GM21515 (cell line): ENCODE measurements around the gene ZWILCH.
"Not testable (repeated sequence)": the region's sequence is repeated elsewhere in the genome, so short reads cannot be mapped to it uniquely, and the experiment has no call there.

Experiments
- ATAC-seq: cut with Tn5 transposase; IDR thresholded peaks from one replicate; pipeline ENCODE4 v1.9.1; 2021; ENCODE audit not compliant: unreplicated experiment

The ZWILCH gene

DNA sequence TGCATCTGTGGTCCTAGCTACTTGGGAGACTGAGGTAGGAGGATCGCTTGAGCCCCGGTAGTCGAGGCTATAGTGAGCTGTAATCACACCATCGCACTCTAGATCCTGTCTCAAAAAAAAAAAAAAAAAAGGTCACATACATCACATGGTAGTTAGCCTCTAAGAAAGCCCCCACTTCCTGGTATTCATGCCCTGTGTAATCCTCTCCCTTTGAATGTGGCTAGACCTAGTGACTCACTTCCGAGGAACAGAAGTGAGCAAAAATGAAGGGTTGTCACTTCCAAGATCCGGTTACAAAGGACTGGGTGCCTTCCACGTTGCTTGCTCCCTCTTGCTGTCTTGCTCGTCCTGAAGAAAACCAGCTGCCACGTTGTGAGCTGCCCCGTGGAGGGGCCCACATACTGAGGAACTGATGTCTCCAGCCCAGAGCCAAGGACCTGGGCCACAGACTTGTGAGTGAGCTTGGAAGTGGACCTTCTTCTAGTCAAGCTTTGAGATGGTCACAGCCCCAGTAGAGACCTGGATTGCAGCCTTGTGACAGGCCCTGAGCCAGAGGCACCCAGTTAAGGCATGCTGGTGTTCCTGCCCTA lies 73.3 kb downstream of the ZWILCH start:
- ATAC-seq, result no peak

DNA sequence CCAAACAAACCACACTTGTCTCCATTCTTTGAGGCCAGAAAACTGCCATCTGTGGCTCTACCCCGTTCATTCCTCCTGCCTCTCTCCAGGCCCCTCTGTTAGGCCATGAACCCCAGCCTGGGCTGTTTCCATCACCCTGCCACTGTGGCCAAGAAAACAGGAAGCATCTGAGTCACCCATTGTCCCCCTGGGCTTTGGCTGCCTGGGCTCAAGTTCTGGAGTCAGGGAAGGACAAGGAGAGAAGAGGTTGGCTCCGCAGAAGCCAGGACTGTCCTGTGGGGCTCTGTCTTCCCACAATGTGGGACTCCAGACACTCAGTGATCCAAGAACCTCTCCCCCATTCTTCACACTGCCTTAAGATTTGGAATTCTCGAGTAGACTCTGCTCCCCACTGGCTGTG lies 75.5 kb downstream of the ZWILCH start:
- ATAC-seq, result no peak

DNA sequence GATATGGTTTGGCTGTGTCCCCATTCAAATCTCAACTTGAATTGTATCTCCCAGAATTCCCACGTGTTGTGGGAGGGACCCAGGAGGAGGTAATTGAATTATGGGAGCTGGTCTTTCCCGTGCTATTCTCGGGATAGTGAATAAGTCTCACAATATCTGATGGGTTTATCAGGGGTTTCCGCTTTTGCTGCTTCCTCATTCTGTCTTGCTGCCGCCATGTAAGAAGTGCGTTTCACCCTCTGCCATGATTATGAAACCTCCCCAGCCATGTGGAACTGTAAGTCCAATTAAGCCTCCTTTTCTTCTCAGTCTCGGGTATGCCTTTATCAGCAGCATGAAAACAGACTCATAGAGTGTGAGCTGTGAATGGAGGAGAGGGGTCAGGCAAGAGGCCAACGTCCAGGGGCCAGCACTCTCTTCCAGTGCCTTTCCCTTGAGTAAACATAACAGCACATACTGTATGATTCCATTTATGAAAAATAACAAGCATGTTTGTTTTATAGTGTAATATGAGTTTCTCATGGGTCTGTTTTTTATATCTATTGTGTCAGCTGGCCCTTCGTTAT lies 76.9 kb downstream of the ZWILCH start:
- no peak for ATAC-seq

DNA sequence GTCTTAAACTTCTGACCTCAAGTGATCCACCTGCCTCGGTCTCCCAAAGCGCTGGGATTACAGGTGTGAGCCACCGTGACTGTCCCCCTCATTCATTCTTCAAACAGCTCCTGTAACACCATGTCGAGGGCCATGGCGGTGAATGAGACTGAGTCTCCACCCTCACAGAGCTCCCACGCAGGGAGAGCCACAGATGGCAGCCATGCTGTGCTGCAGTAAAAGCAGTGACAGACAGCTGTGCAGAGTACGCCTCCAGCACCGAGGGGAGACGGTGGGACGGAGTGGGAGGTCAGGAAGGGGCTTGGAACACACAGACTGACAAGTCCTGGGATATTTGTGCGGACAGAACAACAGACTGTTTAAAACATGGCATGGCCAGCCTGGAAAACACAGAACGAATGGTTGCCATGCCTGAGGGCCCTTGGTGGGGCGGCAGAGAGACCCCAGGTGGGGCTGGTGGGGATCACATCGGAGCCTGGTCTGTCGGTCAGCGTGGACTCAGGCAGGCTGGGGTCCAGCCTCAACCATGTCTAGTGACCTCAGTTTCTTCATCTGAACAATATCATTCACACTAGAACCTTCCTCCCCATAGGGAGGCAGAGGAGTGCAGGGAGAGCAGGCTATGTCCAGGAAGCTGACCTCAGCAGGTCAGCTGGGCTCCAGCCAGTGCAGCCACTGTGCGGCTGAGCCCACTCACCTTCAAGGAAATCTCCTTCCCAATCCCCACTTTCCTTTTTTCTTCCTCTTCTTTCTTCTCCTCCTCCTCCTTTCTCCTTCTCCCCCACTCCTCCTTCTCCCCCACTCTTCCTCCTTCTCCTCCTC lies 81.2 kb downstream of the ZWILCH start:
- no peak for ATAC-seq

DNA sequence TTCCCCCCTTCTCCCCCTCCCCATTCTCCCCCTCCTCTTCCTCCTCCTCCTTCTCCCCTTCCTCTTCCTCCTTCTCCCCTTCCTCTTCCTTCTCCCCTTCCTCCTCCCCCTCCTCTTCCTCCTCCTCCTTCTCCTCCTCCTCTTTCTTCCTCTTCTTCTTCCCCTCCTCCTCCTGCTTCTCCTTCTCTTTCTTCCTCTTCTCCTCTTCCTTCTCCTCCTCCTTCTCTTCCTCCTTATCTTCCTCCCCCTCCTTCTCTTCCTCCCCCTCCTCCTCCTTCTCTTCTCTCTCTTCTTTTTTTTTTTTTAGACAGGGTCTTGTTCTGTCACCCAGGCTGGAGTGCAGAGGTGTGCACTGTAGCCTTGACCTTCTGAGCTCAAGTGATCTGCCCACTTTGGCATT lies 81.9 kb downstream of the ZWILCH start:
- no peak for ATAC-seq

DNA sequence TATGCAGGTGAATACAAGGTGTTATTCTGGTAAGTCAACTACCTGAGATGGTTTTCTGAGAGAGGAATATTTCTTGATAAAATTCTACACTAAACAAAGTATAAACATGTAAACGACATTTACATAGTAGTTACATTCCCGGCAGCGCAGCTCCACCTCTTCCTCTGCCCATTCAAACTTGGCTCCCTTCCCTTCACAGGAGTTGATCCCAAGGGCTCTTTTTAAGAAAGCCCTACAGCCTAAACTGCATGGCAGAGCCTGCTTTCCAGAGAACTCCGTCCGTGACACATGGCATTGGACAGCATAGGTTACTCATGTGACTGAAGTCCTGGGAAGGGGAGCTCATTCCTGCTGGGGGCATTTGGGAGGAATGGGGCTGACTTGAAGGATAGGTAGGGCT lies 82.6 kb downstream of the ZWILCH start:
- no peak for ATAC-seq

DNA sequence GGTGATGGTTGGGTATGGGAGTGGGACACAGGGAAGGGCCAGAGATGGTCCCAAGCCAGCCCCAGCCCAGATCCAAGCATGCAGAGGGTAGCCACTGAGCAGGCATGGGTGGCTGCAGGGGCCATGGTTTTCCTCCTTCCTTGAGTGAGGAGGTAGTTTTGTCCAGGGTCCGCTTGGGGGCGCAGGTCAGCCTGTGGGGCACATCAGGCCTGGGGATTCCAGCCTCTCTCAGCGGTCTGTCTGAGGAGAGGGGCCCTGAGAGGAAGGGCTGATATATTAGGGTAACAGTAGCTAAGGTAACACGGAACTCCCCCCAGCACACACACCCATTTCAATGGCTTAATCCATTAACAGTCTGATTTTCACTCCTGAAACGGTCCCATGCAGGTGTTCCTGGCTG lies 83.4 kb downstream of the ZWILCH start:
- ATAC-seq, result no peak

DNA sequence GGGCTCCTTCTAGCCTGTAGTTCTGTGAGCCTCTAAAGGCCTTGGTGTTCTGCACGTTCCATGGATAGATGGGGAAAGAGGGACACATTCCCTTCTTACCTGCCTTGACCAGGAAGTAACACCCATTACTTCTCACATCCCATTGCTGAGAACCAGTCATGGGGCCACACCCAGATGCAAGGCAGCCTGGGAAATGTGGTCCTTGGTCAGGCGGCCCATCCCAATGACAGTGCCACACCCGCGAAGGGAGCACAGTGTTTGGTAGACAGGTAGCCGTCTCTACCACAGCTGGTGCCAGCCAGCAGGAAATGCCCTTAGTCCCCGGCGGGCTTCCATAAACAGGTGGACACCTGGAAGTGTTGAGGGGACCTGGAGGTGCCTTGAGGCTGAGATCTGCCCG lies 83.8 kb downstream of the ZWILCH start:
- no peak for ATAC-seq

DNA sequence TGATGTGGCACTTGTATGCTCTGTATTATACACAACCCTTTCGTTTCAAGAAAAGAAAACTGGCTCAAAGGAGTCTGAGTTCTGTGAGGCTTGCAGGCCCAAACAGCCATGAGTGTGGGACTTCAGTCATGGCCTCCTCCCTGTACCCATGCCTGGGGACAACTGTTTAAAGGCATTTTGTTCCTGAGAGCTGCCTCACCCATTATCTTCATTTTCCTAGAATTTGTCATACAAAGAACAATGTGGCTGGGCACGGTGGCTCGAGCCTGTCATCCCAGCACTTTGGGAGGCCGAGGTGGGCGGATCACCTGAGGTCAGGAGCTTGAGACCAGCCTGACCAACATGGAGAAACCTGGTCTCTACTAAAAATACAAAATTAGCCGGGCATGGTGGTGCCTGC lies 84.3 kb downstream of the ZWILCH start:
- not testable (repeated sequence) for ATAC-seq

DNA sequence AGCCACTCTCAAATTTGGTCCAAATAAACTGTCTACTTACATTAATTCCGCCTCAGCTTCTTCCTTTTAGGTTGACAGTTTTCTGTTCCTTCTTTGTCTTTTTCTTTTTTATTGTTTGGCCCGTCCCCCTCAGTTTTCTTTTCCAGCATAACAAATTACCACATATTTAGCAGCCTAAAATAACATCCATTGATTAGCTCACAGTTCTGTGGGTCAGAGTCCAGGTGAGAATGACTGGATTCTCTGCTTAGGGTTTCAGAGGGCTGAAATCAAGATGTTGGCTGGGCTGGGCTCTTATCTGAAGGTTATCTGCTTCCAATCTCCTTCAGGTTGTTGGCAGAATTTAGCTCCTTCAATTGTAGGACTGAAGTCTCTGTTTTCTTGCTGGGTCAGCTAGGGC lies 85.3 kb downstream of the ZWILCH start:
- no peak for ATAC-seq

DNA sequence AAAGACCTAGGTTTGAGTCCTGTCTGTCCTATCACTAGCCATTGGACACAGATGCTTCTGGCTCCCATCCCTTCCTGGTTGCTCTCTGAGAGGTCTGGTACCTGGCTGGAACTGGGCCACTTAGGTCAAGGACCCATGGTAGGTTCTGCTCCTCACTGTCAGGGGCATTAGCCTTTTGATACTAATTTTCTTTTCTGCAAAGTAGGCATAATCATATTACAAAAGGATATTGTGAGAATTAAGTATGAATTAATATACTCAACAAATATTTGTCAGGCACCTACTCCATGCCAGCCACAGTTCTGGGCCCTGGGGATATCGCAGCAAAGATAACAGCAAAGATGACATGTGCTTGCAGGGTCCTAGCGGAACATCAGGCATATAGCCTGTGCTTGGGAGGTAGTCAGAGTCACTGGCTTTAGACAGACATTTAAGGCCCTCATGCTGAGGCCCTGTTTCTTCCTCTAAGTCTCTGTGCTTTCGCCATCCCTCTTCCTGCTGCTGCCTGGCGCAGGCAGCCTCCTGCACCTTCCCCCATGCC lies 86.3 kb downstream of the ZWILCH start:
- no peak for ATAC-seq

DNA sequence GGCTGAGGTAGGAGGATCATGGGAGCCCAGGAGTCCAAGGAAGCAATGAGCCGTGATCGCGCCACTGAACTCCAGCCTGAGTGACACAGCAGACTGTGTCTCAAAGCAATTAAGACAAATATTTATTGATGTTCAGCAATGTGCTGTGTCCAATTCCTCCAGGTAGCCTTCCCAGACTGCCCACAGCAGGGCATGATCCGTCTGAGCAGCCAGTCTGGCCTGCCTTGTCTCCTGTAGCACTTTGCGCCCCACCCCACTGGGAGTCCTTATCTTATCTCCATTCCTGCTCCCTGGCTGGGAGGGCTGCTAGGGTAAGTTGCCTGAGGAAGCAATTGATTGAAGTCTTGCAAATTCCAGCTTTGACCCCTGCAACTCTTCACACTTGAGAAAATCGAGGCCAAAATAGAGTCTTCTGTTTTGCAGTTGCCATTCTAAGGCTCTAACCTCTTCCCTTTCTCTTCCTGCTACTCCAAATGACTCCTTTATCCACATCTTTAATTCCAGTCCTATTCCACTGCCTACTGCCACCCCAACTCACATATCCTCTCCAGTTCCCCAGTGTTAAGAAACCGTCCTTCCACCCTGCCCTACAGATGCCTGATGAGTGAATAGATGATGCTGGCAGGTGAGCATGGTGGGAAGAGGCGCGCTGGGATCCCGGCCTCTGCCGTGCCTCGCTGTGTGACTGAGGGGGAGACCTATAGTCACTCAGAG lies 87.5 kb downstream of the ZWILCH start:
- ATAC-seq, result no peak

DNA sequence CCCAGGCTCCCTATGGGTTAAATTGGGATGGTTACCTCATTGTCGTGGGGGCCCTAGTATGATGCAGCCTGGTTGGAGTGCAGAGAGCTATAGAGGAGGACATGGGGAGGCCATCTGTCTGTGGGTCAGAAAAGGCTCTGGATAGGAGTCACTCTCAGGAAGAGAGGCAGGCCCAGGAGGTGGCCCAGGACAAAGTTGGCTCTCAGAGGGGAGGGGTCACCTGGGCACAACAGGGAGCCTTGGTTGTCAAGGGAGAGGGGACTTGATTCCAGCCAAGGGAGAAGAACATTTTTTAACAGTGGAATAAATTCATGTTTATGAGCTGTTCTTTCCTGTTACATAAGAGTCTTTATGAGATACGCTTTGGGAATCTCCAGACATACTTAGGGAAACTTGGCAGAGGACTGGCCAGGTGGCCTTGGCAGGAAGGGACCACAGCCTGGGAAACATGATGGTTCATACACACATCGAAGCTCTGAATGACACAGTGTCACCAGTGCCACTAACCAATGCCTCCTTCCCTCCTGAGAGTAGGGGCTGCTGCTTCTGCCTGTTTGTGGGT lies 88.2 kb downstream of the ZWILCH start:
- no peak for ATAC-seq

DNA sequence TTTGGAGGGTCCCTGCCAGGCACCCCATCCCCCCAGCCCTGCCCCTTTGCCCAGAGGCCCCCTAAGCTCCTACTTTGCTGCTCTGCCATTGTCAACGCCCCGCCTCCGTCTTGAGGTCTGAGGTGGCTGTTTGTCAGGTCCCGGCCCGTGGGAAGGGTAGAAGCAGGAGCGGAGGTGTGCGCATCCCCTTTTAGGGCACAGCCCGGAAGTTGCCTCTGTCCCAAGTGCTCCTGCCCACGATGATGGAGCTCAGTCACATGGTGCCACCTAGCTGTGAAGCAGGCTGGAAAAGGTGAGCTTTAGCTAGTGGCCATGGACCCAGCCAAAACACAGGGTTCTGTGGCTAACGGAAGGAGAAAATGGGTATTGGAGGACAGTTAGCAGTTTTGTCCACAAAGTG lies 89.2 kb downstream of the ZWILCH start:
- ATAC-seq, result no peak

DNA sequence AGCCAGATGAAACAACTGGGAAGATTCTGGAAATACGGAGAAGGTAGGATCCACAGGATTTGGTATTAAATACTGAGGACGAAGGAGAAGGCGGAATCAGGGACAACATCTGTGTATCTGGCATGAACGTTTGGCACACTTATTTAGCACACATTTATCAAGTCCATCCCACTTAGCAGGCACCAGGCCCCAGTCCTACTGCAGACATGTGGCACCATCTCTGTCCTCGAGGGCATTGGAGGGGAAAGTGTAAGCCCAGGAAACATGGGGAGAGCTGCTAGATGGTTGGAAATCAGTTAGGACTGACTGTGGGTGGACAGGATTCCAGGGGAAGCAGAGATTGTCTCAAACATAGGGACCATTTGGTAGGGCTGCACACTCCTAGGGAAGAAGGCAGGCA lies 89.7 kb downstream of the ZWILCH start:
- ATAC-seq, result no peak

DNA sequence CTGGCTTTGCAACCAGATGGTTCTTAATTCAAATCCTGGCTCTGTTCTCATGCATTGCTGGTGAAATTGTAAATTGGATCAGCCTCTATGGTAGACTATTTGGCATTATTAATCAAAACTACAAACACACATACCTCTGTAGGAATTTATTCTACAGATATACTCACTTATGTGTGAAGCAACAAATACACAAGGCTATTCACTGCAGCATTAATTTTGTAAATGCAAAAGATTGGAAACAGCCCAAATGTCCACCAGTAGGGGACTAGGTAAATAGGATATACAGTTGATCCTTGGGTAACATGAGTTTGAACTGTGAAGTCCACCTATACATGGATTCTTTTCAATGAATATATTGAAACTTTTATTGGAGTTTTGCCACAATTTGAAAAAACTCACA lies 90.2 kb downstream of the ZWILCH start:
- ATAC-seq, result no peak

DNA sequence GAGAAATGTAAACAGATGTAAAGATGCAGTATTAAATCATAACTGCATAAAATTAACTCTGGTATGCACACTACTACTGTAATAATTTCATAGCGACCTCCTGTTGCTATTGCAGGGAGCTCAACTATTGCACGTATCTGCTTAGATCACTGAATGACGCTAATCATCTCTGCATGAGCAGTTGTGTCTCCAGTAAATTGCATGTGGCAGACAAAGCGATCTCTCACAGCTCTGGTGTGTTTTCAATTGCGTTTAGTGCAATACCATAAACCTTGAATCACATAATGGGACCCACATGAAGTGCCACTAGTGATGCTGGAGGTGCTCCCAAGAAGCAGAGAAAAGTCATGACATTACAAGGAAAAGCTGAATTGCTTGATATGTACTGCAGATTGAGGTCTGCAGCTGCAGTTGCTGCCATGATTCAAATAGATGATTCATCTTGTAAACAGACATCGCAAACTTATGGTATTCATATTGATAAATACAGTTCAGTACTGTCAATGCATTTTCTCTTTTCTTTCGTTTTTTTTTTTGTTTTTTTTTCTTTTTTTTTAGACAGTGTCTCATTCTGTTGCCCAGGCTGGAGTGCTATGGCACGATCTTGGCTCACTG lies 90.9 kb downstream of the ZWILCH start:
- no peak for ATAC-seq

DNA sequence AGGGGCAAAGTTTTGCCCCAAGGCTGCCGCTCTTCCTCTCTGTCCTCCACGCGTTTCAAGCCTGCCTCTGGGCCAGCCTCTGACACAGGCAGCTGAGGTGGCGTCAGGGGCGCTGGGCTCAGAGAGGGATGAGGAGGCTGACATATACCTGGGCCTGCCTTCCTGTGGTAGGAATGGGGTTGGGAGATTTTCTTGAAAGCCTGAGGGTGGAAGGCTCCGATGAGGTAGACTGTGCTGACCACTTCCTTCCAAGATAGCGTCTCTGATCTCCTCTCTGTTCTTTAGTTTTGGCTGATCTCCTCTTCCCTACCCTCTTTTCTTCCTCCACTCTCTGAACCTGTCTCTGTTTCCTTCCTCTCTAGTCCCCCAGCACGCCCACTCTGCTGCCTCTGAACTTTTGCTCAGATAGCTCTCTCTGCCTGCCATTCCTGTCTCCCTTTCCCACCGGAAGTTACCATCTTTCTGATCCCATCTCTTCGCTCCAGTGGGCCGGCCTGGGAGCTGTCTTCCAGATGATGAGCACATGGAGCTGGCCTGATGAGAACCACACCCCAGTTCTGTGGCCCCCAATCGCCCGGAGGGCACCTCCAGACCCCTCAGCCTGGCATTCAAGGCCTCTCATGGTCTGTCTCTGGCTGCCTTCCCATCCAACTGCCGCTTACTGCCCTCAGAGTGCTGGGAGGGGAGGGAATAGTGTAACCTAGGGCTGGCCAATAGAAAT lies 93.1 kb downstream of the ZWILCH start:
- ATAC-seq, result no peak
